GM12873 (cell line): ENCODE data around the gene METTL26.

Source experiments
- TF ChIP-seq, protein P1 (sequence below): IDR thresholded peaks from 2 replicates; pipeline ENCODE4 v1.5.1; 2012; ENCODE audit warnings: low read depth, mild to moderate bottlenecking, moderate library complexity, low read length, control low read depth; ENCODE audit not compliant: insufficient read depth; ENCODE audit errors: missing control alignments

METTL26 gene

GRCh38 chr16:636206-637080 lies at the start of gene METTL26:
TSS of gene METTL26 (minus strand) at chr16:636305. CDS start at chr16:636290, 15 bp downstream.
- TF ChIP-seq, protein P1, sequence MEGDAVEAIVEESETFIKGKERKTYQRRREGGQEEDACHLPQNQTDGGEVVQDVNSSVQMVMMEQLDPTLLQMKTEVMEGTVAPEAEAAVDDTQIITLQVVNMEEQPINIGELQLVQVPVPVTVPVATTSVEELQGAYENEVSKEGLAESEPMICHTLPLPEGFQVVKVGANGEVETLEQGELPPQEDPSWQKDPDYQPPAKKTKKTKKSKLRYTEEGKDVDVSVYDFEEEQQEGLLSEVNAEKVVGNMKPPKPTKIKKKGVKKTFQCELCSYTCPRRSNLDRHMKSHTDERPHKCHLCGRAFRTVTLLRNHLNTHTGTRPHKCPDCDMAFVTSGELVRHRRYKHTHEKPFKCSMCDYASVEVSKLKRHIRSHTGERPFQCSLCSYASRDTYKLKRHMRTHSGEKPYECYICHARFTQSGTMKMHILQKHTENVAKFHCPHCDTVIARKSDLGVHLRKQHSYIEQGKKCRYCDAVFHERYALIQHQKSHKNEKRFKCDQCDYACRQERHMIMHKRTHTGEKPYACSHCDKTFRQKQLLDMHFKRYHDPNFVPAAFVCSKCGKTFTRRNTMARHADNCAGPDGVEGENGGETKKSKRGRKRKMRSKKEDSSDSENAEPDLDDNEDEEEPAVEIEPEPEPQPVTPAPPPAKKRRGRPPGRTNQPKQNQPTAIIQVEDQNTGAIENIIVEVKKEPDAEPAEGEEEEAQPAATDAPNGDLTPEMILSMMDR = no peak

DNA sequence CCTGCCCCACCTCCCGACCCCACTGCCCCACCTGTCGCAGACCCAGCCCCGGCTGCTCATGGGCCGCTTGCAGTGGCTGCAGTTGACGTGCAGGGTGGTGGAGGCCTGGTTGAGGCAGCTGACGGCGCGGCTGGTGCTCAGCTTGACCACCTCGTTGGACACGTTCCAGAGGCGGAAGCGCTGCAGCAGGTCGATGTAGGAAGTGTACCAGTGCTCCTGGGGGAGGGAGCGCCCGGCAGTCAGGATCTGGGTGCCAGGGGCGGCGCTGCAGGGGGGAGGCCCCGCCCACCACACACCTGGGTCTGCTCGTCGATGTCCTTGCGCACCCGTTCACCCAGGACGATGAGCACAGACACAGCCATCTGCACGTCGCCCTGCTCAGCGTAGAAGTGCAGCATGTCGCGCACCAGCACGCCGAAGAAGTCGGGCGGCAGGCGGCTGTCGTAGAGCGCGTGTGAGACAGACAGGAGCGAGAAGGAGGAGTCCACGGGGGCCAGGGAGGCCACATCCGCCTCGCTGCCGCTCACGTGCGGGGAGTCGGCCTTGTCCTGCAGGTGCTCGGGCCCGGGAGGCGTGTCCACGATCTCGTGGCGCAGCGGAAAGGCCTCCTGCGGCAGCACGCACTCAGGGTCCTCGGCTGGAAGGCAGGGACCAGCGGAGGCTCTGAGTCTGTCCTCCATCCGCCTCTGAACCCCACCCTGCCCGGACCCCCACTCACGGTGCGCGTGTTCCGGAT lies 49.0 kb upstream of the METTL26 start:
- TF ChIP-seq, protein P1 = no peak

DNA sequence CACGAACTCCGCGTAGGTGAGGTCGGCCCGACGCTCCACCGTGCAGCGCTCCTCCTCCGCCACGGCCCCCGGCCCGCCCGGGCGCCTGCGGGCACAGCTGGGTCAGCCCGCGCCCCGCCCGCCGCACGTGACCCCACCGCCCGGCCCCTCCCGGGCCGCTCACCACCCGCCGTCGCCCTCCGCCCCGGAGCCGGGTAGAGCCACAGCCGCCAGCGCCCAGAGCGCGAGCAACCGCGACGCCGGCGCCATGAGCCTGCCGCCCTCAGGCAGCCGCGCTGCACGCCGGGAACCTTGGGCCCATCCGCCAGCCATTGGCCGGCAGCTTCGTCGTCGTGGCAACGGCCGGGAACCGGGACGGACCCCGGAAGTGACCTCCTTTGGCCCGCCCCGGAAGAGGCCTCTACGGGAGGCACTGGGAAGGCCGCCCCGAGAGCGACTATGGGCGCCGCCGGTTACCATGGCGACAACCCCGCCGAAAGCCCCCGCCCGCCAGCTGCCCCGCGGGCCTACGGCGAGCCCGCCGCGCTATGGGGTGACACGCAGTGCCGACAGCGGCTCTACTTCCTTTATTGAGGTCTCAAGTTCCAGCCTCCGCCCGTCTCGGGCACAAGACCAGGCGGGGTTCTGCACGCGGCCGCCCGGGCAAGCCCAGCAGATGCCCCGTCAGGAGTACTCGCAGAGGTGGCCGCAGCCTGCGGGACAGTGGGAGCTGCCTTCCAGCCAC lies 48.1 kb upstream of the METTL26 start, which contains the start of gene JMJD8:
Gene JMJD8, minus strand, starts transcription at position 264 of the 724 bp plus-strand sequence. Its CDS starts 15 bp downstream, at position 249.
- TF ChIP-seq, protein P1 = no peak

- TF ChIP-seq, protein P1 = no peak
Observed at GRCh38 chr16:683396-684070, 47.4 kb upstream of the METTL26 start.

- TF ChIP-seq, protein P1 = no peak
Observed at GRCh38 chr16:682493-683395, 46.6 kb upstream of the METTL26 start.

DNA sequence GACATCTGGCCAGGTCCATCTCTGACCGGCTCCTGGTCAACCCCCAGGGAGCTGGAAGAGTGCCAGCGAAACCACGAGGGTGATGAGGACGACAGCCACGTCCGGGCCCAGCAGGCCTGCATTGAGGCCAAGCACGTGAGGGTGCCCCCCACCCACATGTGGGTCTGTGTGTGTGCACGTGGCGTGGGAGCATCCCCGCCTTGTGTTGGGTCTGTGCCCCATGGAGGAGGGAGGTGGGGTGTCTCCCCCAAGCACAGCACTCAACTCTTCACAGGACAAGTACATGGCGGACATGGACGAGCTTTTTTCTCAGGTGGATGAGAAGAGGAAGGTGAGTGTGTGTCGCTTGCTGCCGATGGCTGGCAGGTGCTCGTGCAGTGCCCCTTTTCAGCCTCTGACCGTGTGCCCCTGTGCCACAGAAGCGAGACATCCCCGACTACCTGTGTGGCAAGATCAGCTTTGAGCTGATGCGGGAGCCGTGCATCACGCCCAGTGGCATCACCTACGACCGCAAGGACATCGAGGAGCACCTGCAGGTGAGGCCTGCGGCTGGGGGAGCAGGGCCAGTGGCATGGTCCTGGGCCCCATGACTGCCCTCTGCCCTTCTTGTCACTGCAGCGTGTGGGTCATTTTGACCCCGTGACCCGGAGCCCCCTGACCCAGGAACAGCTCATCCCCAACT lies 45.8 kb upstream of the METTL26 start:
- TF ChIP-seq, protein P1 = no peak
